LHCN-M2 (cell line): ENCODE results near the gene ADGRG6. TPM values are rescaled to one million over a fixed set of nuclear protein-coding genes. Genes with fewer than 3 reads are reported as not detected.

Experiments
- DNase-seq: peaks from one replicate; pipeline ENCODE4 v3.0.0-alpha.2; 2012; ENCODE audit warnings: low read depth
- total RNA-seq: library from RNA; depleted of rRNA; stranded (reverse); fragments of >200 nt; gene quantifications from 2 replicates; pipeline ENCODE4 v1.2.3, GENCODE V29; 2014; rRNA removed

Gene ADGRG6
- total RNA-seq, 1 experiment from 2014 or later = 1.8 TPM

- no peak for DNase-seq
Observed at GRCh38 chr6:142481466-142481865, 179.7 kb downstream of the ADGRG6 start.

- peak; percentile 25 for DNase-seq
Observed at GRCh38 chr6:142482249-142482648, 180.4 kb downstream of the ADGRG6 start.

DNA sequence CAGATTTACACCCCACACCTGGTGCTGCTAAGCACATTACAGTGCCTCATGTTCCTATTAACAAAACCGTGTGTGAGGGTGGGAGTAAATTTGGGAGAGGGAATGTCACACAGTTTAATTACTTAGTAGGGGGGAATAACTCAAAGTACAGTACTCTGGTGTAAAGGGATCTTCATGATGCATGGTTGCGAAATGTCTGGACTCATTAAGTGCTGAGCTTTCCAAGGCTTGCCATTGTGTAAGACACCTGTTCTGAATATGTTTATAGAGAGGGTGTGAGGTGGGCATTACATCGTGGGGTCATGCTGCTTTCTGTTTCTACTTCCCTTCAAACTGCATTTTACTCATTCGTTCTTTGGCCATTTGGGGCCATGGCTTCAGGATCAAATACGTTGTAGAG is 181.2 kb downstream of the ADGRG6 start:
- peak; percentile 27 for DNase-seq

GRCh38 chr6:142485256-142485655 is 183.4 kb downstream of the ADGRG6 start:
- peak; percentile 3 for DNase-seq

- DNase-seq = peak; percentile 10
Observed at GRCh38 chr6:142489722-142490610, 188.2 kb downstream of the ADGRG6 start.

Other genes starting within 250 kb of the ADGRG6 start
- not detected in 2 replicates for gene GJE1, start 169.1 kb upstream of the ADGRG6 start, total RNA-seq
- gene NMBR, start 154.9 kb upstream of the ADGRG6 start, total RNA-seq = not detected in 2 replicates
- gene VTA1, start 154.7 kb upstream of the ADGRG6 start, total RNA-seq = 72.8 and 82.8 TPM in 2 replicates